Stimulated activated CD8-positive, alpha-beta memory T cell treated with anti-CD3 and anti-CD28 coated beads, Interleukin-2, amount 100 ng/mL, for 48 hours (primary cell): ENCODE data around the gene TAS1R2.
A peak's percentile ranks its signal among the peaks of the same experiment; 100 is the strongest.
"Not testable (repeated sequence)": the region's sequence is repeated elsewhere in the genome, so short reads cannot be mapped to it uniquely, and the experiment has no call there.

Source experiments
- DNase-seq, 2 donors: peaks; one replicate each; pipeline ENCODE4 v3.0.0-alpha.2; 2020; ENCODE audit warnings: low read depth in 2 of 2

Gene TAS1R2

GRCh38 chr1:18883636-18884418 lies 24.4 kb upstream of the TAS1R2 start:
- peak; percentile 52 to 73 for DNase-seq

GRCh38 chr1:18883079-18883478 lies 23.6 kb upstream of the TAS1R2 start:
- no peak for DNase-seq

GRCh38 chr1:18882486-18882885 lies 23.0 kb upstream of the TAS1R2 start:
- DNase-seq: no peak

- DNase-seq: no peak
Observed at GRCh38 chr1:18881642-18882431, 22.4 kb upstream of the TAS1R2 start.

- no peak for DNase-seq
Observed at GRCh38 chr1:18881164-18881563, 21.7 kb upstream of the TAS1R2 start.

GRCh38 chr1:18880585-18880984 lies 21.1 kb upstream of the TAS1R2 start:
- no peak for DNase-seq

GRCh38 chr1:18879791-18880309 lies 20.4 kb upstream of the TAS1R2 start:
- DNase-seq: no peak

GRCh38 chr1:18879215-18879790 lies 19.8 kb upstream of the TAS1R2 start:
- DNase-seq: no peak

GRCh38 chr1:18878538-18879214 lies 19.2 kb upstream of the TAS1R2 start:
- no peak for DNase-seq

- no peak for DNase-seq
Observed at GRCh38 chr1:18877282-18877681, 17.8 kb upstream of the TAS1R2 start.

GRCh38 chr1:18876210-18876609 lies 16.8 kb upstream of the TAS1R2 start:
- no peak for DNase-seq

GRCh38 chr1:18875796-18876128 lies 16.3 kb upstream of the TAS1R2 start:
- no peak for DNase-seq

- DNase-seq: peak; percentile 65 to 70
Observed at GRCh38 chr1:18875107-18875795, 15.8 kb upstream of the TAS1R2 start.

GRCh38 chr1:18874600-18874999 lies 15.1 kb upstream of the TAS1R2 start:
- no peak for DNase-seq

GRCh38 chr1:18874036-18874435 lies 14.6 kb upstream of the TAS1R2 start:
- no peak for DNase-seq

GRCh38 chr1:18872071-18872611 lies 12.7 kb upstream of the TAS1R2 start:
- no peak for DNase-seq

- no peak for DNase-seq
Observed at GRCh38 chr1:18871401-18872070, 12.1 kb upstream of the TAS1R2 start.

- no peak for DNase-seq
Observed at GRCh38 chr1:18870957-18871356, 11.5 kb upstream of the TAS1R2 start.

GRCh38 chr1:18870595-18870865 lies 11.1 kb upstream of the TAS1R2 start:
- DNase-seq: not testable (repeated sequence)

GRCh38 chr1:18869847-18870594 lies 10.6 kb upstream of the TAS1R2 start:
- no peak for DNase-seq
